K562 (cell line): Measurements from ENCODE around the gene HSPA1L. TPM values are rescaled to one million over a fixed set of nuclear protein-coding genes. Genes with fewer than 3 reads are reported as not detected.

Experiments
- ARID4B ChIP-seq: sonication (generic); formaldehyde crosslinking; IDR thresholded peaks from 2 replicates; pipeline ENCODE4 v1.8.0; 2022; ENCODE audit warnings: mild to moderate bottlenecking, missing genetic modification reagents
- BMI1 ChIP-seq: fragments of 150-350 bp; IDR thresholded peaks from 2 replicates; pipeline ENCODE4 v1.6.1; 2014; ENCODE audit warnings: low read length
- COPS2 ChIP-seq: fragments of 450-650 bp; conservative IDR thresholded peaks from 2 replicates; pipeline ENCODE4 v1.6.1; 2016; ENCODE audit warnings: mild to moderate bottlenecking, moderate library complexity
- CTCFL ChIP-seq: IDR thresholded peaks from 2 replicates; pipeline ENCODE4 v1.6.1; 2011; ENCODE audit warnings: borderline replicate concordance, low read depth, mild to moderate bottlenecking, moderate library complexity, low read length; ENCODE audit not compliant: insufficient read depth, poor library complexity, severe bottlenecking
- DDX20 ChIP-seq: fragments of 450-650 bp; IDR thresholded peaks from 2 replicates; pipeline ENCODE4 v1.6.1; 2016; ENCODE audit warnings: missing genetic modification characterization, low read depth, mild to moderate bottlenecking, missing compliant biosample characterization, moderate library complexity
- E4F1 ChIP-seq: fragments of 250-450 bp; sonication (Bioruptor Pico); IDR thresholded peaks from 2 replicates; pipeline ENCODE4 v1.5.0; 2021; ENCODE audit warnings: mild to moderate bottlenecking, borderline replicate concordance
- ETS1 ChIP-seq: conservative IDR thresholded peaks from 2 replicates; pipeline ENCODE4 v1.6.1; 2011; ENCODE audit warnings: low read depth, mild to moderate bottlenecking, low read length; ENCODE audit not compliant: control insufficient read depth
- FOXK1 ChIP-seq: sonication (generic); formaldehyde crosslinking; IDR thresholded peaks from 2 replicates; pipeline ENCODE4 v1.8.0; 2022; ENCODE audit warnings: missing genetic modification reagents, mild to moderate bottlenecking, borderline replicate concordance
- HDAC6 ChIP-seq: IDR thresholded peaks from 2 replicates; pipeline ENCODE4 v1.6.1; 2012; ENCODE audit warnings: low read depth, mild to moderate bottlenecking, control low read depth, inconsistent platforms, low read length, moderate library complexity
- KLF16 ChIP-seq: IDR thresholded peaks from 2 replicates; pipeline ENCODE4 v1.6.1; 2016; ENCODE audit warnings: antibody characterized with exemption
- PML ChIP-seq: IDR thresholded peaks from 2 replicates; pipeline ENCODE4 v1.6.1; 2012; ENCODE audit warnings: low read length, inconsistent platforms
- PTTG1 ChIP-seq: fragments of 450-650 bp; IDR thresholded peaks from 2 replicates; pipeline ENCODE4 v1.6.1; 2016; ENCODE audit warnings: low read depth, mild to moderate bottlenecking, missing genetic modification characterization, missing compliant biosample characterization
- RB1 ChIP-seq: fragments of 450-650 bp; IDR thresholded peaks from 2 replicates; pipeline ENCODE4 v1.6.1; 2017; ENCODE audit warnings: low read depth, mild to moderate bottlenecking
- SRSF3 ChIP-seq: fragments of 200-400 bp; formaldehyde crosslinking; IDR thresholded peaks from 2 replicates; pipeline ENCODE4 v1.6.1; 2016; ENCODE audit warnings: mild to moderate bottlenecking, low read length, moderate library complexity; ENCODE audit not compliant: insufficient read depth
- STAT5A ChIP-seq: IDR thresholded peaks from 2 replicates; pipeline ENCODE4 v1.6.1; 2012; ENCODE audit warnings: low read length, inconsistent platforms, borderline replicate concordance
- U2AF2 ChIP-seq: fragments of 200-400 bp; formaldehyde crosslinking; optimal IDR thresholded peaks from 2 replicates; pipeline ENCODE3; 2017; ENCODE audit warnings: low read depth, mild to moderate bottlenecking, low read length
- ZNF263 ChIP-seq: sonication (generic); formaldehyde crosslinking; IDR thresholded peaks from 2 replicates; pipeline ENCODE4 v1.8.0; 2022; ENCODE audit warnings: mild to moderate bottlenecking, missing genetic modification reagents, borderline replicate concordance
- ZNF324 ChIP-seq: fragments of 250-450 bp; sonication (Bioruptor Pico); IDR thresholded peaks from 2 replicates; pipeline ENCODE4 v1.4.0; 2020; ENCODE audit warnings: mild to moderate bottlenecking
- ZNF444 ChIP-seq: fragments of 250-450 bp; sonication (Bioruptor Pico); IDR thresholded peaks from 2 replicates; pipeline ENCODE4 v1.4.0; 2020; ENCODE audit warnings: mild to moderate bottlenecking, moderate library complexity
- polyA plus RNA-seq, 8 experiments: library from polyadenylated mRNA; depleted of rRNA in 4 of 8; stranded (reverse) in 5 of 8; unstranded in 3 of 8; fragments of >200 nt; fragmentation: Nextera tagmentation in 2 of 8; fragmentation: Illumina TruSeq in 1 of 8; extraction: Ambion mirVana in 2 of 8; extraction: Trizol in 1 of 8; gene quantifications; 2 replicates each; pipeline versions ENCODE4 v1.2.1 to v1.2.3, GENCODE V29; 2011 to 2014; ENCODE audit warnings: inconsistent platforms in 1 of 8, missing spikeins in 1 of 8
- total RNA-seq, 7 experiments: library from RNA; depleted of rRNA in 6 of 7; stranded (reverse); fragments of >200 nt in 6 of 7; fragmentation: Illumina TruSeq in 2 of 7; extraction: Trizol in 2 of 7; gene quantifications; 2 replicates each; pipeline versions ENCODE4 v1.2.1 to v1.2.3, GENCODE V29; 2011 to 2021; ENCODE audit warnings: low replicate concordance in 1 of 7

Gene HSPA1L
- total and polyA plus RNA-seq, 9 of the 15 experiments (the other 6 are each of a cell fraction or from before 2014, with no cell fraction given), result 0.14 to 2.1 (median 1.3) TPM

- TF ChIP-seq E4F1 (CRISPR knock-in tag) (peak; percentile 15; the same call in 1 of the 2 replicates), DDX20 (tag) (peak; percentile 78), CTCFL (no peak), U2AF2 (no peak), KLF16 (no peak), ZNF444 (CRISPR knock-in tag) (no peak), COPS2 (no peak), PML (no peak), FOXK1 (peak; percentile 81; the same call in 1 of the 2 replicates), ETS1 (no peak), ZNF324 (CRISPR knock-in tag) (no peak), BMI1 (no peak), STAT5A (no peak), PTTG1 (0 out of 2 replicates have a peak, but pooled peaks have one; percentile 13), SRSF3 (no peak), HDAC6 (no peak), ARID4B (CRISPR knock-in tag) (peak; percentile 3; the same call in 1 of the 2 replicates), ZNF263 (CRISPR knock-in tag) (0 out of 2 replicates have a peak, but pooled peaks have one; percentile 13), RB1 (no peak)
These were observed 1.6 kb downstream of the HSPA1L start (continued) for GRCh38 chr6:31813465-31813849.
